NT2/D1 (cell line): ENCODE measurements around the gene TYMP.

Experiments used
- DNase-seq: peaks from one replicate; pipeline ENCODE4 v3.0.0-alpha.2; 2011; ENCODE audit warnings: low read depth, low spot score
- H3K27me3 ChIP-seq: 2 replicates; pipeline ENCODE4 v1.6.0; 2011; ENCODE audit warnings: mild to moderate bottlenecking; ENCODE audit not compliant: insufficient read length, insufficient read depth
- H3K36me3 ChIP-seq: 2 replicates; pipeline ENCODE4 v1.6.1; 2011; ENCODE audit warnings: mild to moderate bottlenecking, low read length, mixed read lengths; ENCODE audit not compliant: insufficient read depth, insufficient read length
- H3K4me1 ChIP-seq: 2 replicates; pipeline ENCODE4 v1.5.1; 2011; ENCODE audit not compliant: insufficient read depth, insufficient read length
- H3K4me3 ChIP-seq: 2 replicates; pipeline ENCODE4 v1.5.1; 2011; ENCODE audit warnings: low read depth; ENCODE audit not compliant: insufficient read length
- H3K9ac ChIP-seq: 2 replicates; pipeline ENCODE4 v1.6.0; 2011; ENCODE audit warnings: low read depth; ENCODE audit not compliant: insufficient read length
- H3K9me3 ChIP-seq: 2 replicates; pipeline ENCODE4 v1.5.1; 2011; ENCODE audit warnings: mild to moderate bottlenecking, low read length; ENCODE audit not compliant: insufficient read depth
- SUZ12 ChIP-seq: IDR thresholded peaks from 2 replicates; pipeline ENCODE4 v1.6.1; 2011; ENCODE audit not compliant: insufficient read length, insufficient read depth; ENCODE audit errors: extremely low read depth
- YY1 ChIP-seq: IDR thresholded peaks from 2 replicates; pipeline ENCODE4 v1.6.1; 2011; ENCODE audit not compliant: insufficient read length, insufficient read depth
- ZNF274 ChIP-seq: IDR thresholded peaks from 2 replicates; pipeline ENCODE4 v1.6.1; 2011; ENCODE audit warnings: mild to moderate bottlenecking, low read depth, low read length

The TYMP gene

GRCh38 chr22:50489363-50490243 is 40.2 kb downstream of the TYMP start:
- H3K4me3 ChIP-seq, result no peak overlapping the region
- DNase-seq, result no peak
- H3K4me1 ChIP-seq, result no peaks in the 10 kb centered on the region
- no peaks in the 10 kb centered on the region for H3K27me3 ChIP-seq
- TF ChIP-seq YY1, result no peak
- no peak for TF ChIP-seq SUZ12
- no peak for TF ChIP-seq ZNF274
- peak overlapping the region; percentile 21 for H3K9ac ChIP-seq
- no peaks in the 10 kb centered on the region for H3K36me3 ChIP-seq
- no peaks in the 10 kb centered on the region for H3K9me3 ChIP-seq

GRCh38 chr22:50488886-50489285 is 40.9 kb downstream of the TYMP start:
- peaks cover 4% of the 10 kb centered on the region for H3K4me1 ChIP-seq
- H3K4me3 ChIP-seq, result no peak overlapping the region
- no peaks in the 10 kb centered on the region for H3K9me3 ChIP-seq
- no peaks in the 10 kb centered on the region for H3K36me3 ChIP-seq
- no peak for TF ChIP-seq ZNF274
- no peak for TF ChIP-seq SUZ12
- DNase-seq, result no peak
- H3K27me3 ChIP-seq, result no peaks in the 10 kb centered on the region
- no peak overlapping the region for H3K9ac ChIP-seq

DNA sequence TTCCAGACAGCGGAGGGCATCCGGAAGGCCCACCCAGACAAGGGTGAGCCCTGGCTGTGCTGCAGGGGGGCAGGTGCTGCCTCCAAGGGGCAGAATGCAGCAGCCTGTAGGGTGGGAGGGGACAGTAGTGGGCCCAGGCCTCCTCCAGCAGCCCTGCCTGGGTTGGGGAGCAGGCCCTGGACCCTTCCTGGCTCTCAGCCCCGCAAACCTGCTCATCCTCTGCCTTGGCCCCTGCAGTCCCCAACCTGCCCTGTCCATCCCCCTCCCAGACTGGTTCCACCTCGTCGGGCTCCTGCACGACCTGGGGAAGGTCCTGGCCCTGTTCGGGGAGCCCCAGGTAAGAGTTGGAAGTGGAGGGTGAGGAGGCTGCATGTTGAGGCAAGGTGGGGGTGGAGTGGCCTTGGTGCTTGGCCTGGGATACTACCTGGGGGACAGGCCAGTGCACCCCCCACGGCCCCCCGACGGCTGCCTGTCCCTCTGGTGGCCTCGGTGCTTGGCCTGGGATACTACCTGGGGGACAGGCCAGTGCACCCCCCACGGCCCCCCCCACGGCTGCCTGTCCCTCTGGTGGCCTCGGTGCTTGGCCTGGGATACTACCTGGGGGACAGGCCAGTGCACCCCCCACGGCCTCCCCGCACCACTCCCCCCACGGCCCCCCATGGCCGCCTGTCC is 41.7 kb downstream of the TYMP start:
- H3K27me3 ChIP-seq, result no peaks in the 10 kb centered on the region
- H3K4me3 ChIP-seq, result no peak overlapping the region
- TF ChIP-seq SUZ12, result no peak
- H3K4me1 ChIP-seq, result peaks cover 4% of the 10 kb centered on the region
- DNase-seq, result no peak
- H3K9me3 ChIP-seq, result no peaks in the 10 kb centered on the region
- H3K9ac ChIP-seq, result no peak overlapping the region
- H3K36me3 ChIP-seq, result peaks cover 3% of the 10 kb centered on the region

- Histone ChIP-seq H3K9me3 (no peaks in the 10 kb centered on the region), H3K27me3 (no peaks in the 10 kb centered on the region), H3K4me1 (peaks cover 4% of the 10 kb centered on the region), H3K4me3 (no peak overlapping the region), H3K9ac (no peak overlapping the region), H3K36me3 (peaks cover 3% of the 10 kb centered on the region)
- DNase-seq, result no peak
- TF ChIP-seq SUZ12 (no peak), ZNF274 (no peak), YY1 (no peak)
Observed at GRCh38 chr22:50487290-50488005, 42.4 kb downstream of the TYMP start.

DNA sequence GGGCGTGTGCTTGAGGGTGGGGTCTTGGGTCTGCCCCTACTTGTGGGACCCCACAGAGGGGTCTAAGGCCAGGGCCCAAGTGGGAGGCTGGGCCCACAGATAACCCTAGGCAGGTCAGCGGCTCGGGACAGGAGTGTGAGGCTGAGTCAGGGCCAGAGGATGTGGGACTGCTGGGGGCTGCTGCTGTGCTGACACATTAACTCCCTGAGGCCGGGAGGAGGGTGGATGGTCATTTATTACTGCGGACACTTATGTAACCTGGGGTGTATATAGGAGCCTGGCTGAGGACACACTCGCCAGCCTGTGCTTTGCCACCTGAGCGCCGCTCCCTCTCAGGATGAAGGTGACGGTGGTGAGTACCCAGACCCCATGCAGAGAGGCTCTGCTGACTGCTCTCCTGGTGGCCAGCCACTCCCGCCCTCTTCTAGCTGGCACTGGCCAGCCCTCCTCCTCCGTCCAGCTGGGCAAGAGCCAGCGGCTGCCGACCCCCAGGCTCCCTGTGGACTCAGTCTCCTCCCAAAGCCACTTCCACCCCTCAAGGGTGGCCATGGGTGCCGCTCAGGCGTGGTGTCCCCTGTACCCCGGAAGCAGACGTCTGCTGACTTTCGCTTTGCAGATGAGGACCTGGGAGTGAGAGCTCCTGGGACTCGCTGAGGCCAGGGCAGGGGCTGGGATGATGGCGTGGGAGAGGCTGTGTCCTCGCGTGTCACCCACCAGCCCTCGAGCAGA is 43.1 kb downstream of the TYMP start, which contains the start of gene MIOX:
MIOX (plus strand) TSS at position 299 of the 729 bp plus-strand sequence; CDS start at position 338, 39 bp downstream.
- Histone ChIP-seq H3K36me3 (peaks cover 3% of the 10 kb centered on the region), H3K4me3 (no peak within 1 kb of the TSS), H3K27me3 (peaks cover 2% of the 10 kb centered on the region), H3K4me1 (peaks cover 6% of the 10 kb centered on the region), H3K9me3 (no peaks in the 10 kb centered on the region), H3K9ac (no peak within 1 kb of the TSS)
- DNase-seq, result no peak
- no peak for TF ChIP-seq SUZ12
- TF ChIP-seq YY1, result no peak
- no peak for TF ChIP-seq ZNF274

DNA sequence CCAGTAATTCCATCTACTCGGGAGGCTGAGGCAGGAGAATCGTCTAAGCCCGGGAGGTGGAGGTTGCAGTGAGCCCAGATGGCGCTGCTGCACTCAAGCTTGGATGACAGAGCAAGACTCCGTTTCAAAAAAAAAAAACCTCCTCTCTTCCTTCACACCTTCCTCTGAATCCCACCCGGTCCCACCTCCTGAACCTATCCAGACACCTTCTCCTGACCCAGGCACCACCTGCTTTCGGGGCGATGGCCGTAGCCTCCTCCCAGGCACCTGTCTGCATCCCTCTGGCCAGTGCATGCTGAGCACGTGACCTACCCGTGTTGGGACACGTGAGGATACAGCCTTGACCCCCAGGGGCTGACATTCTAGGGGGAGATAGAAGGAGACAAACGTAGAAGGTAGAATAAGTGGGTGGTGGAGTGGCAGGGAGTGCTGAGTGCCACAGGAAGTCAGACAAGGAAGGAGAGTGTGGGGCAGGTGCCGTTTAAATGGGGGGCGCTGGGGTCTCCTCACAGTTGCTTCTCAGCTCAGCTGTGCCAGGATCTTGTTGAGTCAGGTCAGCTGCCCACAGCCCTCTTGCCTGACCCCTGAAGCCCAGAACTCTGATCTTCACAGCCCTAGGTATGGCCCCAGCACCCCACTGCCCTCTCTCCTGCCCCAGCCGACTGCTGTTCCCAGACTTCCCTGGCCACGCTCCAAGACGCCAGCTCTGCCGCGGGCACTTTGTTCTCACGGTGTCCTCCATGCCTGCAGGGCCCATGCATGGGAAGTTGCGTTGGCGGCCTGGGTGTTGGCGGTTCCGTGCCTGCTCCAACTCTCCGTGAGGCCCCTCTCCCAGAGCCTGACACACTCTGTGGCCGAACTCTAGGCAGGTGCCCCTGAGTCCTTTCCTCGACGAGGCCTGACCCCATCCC is 44.3 kb downstream of the TYMP start:
- Histone ChIP-seq H3K4me3 (no peak overlapping the region), H3K4me1 (peaks cover 6% of the 10 kb centered on the region), H3K36me3 (peaks cover 3% of the 10 kb centered on the region), H3K9me3 (no peaks in the 10 kb centered on the region), H3K27me3 (peaks cover 12% of the 10 kb centered on the region), H3K9ac (no peak overlapping the region)
- TF ChIP-seq YY1 (no peak), ZNF274 (no peak), SUZ12 (no peak)
- no peak for DNase-seq
